ENCODE results near the gene WFDC10A.

DNA sequence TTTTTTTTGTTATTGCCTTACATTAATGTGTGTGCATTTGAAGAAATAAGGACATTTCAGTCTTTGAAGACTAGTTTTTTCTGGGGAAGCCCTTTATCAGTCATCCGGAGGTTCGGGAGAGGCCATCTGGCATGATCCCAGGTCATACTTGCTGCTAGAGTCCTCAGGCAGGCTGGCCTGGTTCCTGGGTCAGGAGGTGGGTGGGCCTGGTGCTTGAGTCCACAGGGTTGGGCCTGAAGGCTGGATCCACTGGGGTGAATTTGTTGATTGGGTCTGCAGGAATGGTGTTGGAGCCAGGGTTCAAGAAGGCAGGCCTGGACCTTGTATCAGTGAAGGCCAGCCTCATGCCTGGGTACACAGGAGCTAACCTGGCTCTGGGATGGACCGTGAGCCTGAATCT is 17.3 kb downstream of the WFDC10A start:
- TF ChIP-seq YY1 (IDR thresholded peaks at IDR 0.05; ENCODE audit: insufficient read depth, insufficient read length) (no peak), ZNF274 (IDR thresholded peaks at IDR 0.05; ENCODE audit: low read depth, low read length) (no peak)

All from NT2/D1 (cell line).